Keratinocyte (primary cell): ENCODE measurements around the gene NFAM1.

Experiments
- EZH2 ChIP-seq: IDR thresholded peaks from one replicate; pipeline ENCODE4 v1.6.1; 2012; ENCODE audit warnings: inconsistent platforms, mild to moderate bottlenecking, low read length, moderate library complexity
- TF ChIP-seq, protein P1 (sequence below), 3 experiments: IDR thresholded peaks in 1 of 3; conservative IDR thresholded peaks in 1 of 3; optimal IDR thresholded peaks in 1 of 3; 2 replicates in 2 of 3; 3 replicates in 1 of 3; pipeline versions ENCODE3 to v1.5.1; 2011; ENCODE audit warnings: low read length in 3 of 3, mild to moderate bottlenecking in 3 of 3, moderate library complexity in 2 of 3, control low read depth in 1 of 3, inconsistent platforms in 1 of 3; ENCODE audit not compliant: insufficient read depth in 2 of 3; ENCODE audit errors: extremely low read depth in 1 of 3

DNA sequence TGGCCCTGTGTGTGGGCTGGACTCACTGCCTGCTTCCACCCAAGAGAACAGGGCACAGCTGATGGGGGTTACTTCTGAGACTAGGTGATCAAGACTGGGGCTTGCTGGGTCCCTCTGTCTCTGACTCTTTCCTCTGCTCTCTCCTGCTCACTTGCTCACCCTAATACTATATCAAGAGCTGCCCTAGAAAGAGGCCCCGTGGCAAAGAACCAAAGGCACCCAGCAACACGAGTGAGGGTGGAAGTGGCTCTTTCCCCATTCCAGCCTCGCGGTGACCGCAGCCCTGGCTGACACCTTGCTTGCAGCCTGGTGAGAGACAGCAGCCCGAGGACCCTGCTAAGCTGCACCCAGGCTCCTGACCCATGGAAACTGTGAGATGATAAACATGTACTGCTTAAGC lies 20.7 kb upstream of the NFAM1 start:
- TF ChIP-seq, protein P1, sequence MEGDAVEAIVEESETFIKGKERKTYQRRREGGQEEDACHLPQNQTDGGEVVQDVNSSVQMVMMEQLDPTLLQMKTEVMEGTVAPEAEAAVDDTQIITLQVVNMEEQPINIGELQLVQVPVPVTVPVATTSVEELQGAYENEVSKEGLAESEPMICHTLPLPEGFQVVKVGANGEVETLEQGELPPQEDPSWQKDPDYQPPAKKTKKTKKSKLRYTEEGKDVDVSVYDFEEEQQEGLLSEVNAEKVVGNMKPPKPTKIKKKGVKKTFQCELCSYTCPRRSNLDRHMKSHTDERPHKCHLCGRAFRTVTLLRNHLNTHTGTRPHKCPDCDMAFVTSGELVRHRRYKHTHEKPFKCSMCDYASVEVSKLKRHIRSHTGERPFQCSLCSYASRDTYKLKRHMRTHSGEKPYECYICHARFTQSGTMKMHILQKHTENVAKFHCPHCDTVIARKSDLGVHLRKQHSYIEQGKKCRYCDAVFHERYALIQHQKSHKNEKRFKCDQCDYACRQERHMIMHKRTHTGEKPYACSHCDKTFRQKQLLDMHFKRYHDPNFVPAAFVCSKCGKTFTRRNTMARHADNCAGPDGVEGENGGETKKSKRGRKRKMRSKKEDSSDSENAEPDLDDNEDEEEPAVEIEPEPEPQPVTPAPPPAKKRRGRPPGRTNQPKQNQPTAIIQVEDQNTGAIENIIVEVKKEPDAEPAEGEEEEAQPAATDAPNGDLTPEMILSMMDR (optimal IDR thresholded peaks at IDR 0.05 in 1 of 3, IDR thresholded peaks at IDR 0.05 in 1 of 3, conservative IDR thresholded peaks at IDR 0.05 in 1 of 3; ENCODE audit: extremely low read depth in 1 of 3, insufficient read depth in 2 of 3, low read length in 3 of 3) = no peak
- no peak for TF ChIP-seq EZH2
